SK-N-SH (cell line): ENCODE results near the gene ETFA. TPM values are rescaled to one million over a fixed set of nuclear protein-coding genes. Genes with fewer than 3 reads are reported as not detected.

Experiments
- CTCF ChIA-PET: fragments of 300-600, 350-600 bp; formaldehyde crosslinking; extraction: SDS; loops from one replicate; lab custom pipeline; 2021; lab: Yijun Ruan, JAX
- POLR2A ChIA-PET: fragments of 350-600 bp; sonication (Branson Sonifier 250); formaldehyde crosslinking; extraction: SDS; loops from one replicate; lab custom pipeline; 2020; ENCODE audit warnings: antibody characterized with exemption, inconsistent platforms; lab: Yijun Ruan, JAX
- DNase-seq: peaks from one replicate; pipeline ENCODE4 v3.0.0; 2012
- H2AFZ ChIP-seq: fragments of 200-600 bp; sonication (generic); 2 replicates; pipeline ENCODE4 v1.8.1; 2016; ENCODE audit warnings: antibody characterized with exemption, mild to moderate bottlenecking, low read depth
- H3F3A ChIP-seq: fragments of 200-600 bp; sonication (generic); replicated peaks from 2 replicates; pipeline ENCODE3; 2016; ENCODE audit warnings: antibody characterized with exemption, mild to moderate bottlenecking; ENCODE audit not compliant: insufficient read depth
- H3K27ac ChIP-seq, 2 experiments: fragments of 200-500 bp in 1 of 2; fragments of 200-600 bp in 1 of 2; sonication (Bioruptor generic) in 1 of 2; sonication (generic), shearing (Covaris generic) in 1 of 2; 2 replicates each; pipeline versions ENCODE4 v1.5.1 to v1.6.1; 2014 to 2016; ENCODE audit warnings: low read depth in 2 of 2, inconsistent platforms in 1 of 2, low read length in 1 of 2, mild to moderate bottlenecking in 1 of 2, mixed read lengths in 1 of 2
- H3K27me3 ChIP-seq: fragments of 200-600 bp; sonication (generic), shearing (Covaris generic); 2 replicates; pipeline ENCODE4 v1.6.1; 2016; ENCODE audit warnings: mixed run types; ENCODE audit not compliant: insufficient read depth
- H3K36me3 ChIP-seq, 2 experiments: fragments of 200-500 bp in 1 of 2; fragments of 200-600 bp in 1 of 2; sonication (Bioruptor generic) in 1 of 2; sonication (generic) in 1 of 2; replicated peaks in 1 of 2; 2 replicates each; pipeline versions ENCODE3 to v1.5.1; 2014 to 2016; ENCODE audit warnings: low read length in 1 of 2, mild to moderate bottlenecking in 1 of 2; ENCODE audit not compliant: insufficient read depth in 2 of 2, control insufficient read depth in 1 of 2
- H3K4me1 ChIP-seq, 2 experiments: fragments of 200-500 bp in 1 of 2; fragments of 200-600 bp in 1 of 2; sonication (Bioruptor generic) in 1 of 2; sonication (generic), shearing (Covaris generic) in 1 of 2; 2 replicates each; pipeline versions ENCODE4 v1.5.1 to v1.6.1; 2014 to 2016; ENCODE audit warnings: low read depth in 1 of 2, low read length in 1 of 2, mixed run types in 1 of 2; ENCODE audit not compliant: insufficient read depth in 2 of 2, control insufficient read depth in 1 of 2
- H3K4me2 ChIP-seq: fragments of 200-600 bp; sonication (generic), shearing (Covaris generic); 2 replicates; pipeline ENCODE4 v1.6.1; 2017; ENCODE audit warnings: mixed run types
- H3K4me3 ChIP-seq, 2 experiments: fragments of 200-500 bp in 1 of 2; fragments of 200-600 bp in 1 of 2; sonication (Bioruptor generic) in 1 of 2; sonication (generic), shearing (Covaris generic) in 1 of 2; 2 replicates each; pipeline versions ENCODE4 v1.5.1 to v1.8.1; 2014 to 2016; ENCODE audit warnings: low read depth in 2 of 2, inconsistent platforms in 1 of 2, low read length in 1 of 2, mild to moderate bottlenecking in 1 of 2, mixed read lengths in 1 of 2, moderate library complexity in 1 of 2
- H3K79me2 ChIP-seq: fragments of 200-600 bp; sonication (generic); 2 replicates; pipeline ENCODE4 v1.8.1; 2017; ENCODE audit warnings: mild to moderate bottlenecking; ENCODE audit not compliant: insufficient read depth
- H3K9ac ChIP-seq: fragments of 200-600 bp; sonication (generic); 2 replicates; pipeline ENCODE4 v1.6.1; 2017; ENCODE audit warnings: mixed run types
- H3K9me2 ChIP-seq: fragments of 200-600 bp; sonication (generic); 2 replicates; pipeline ENCODE4 v1.6.1; 2017; ENCODE audit warnings: mixed run types
- H3K9me3 ChIP-seq: fragments of 200-600 bp; sonication (generic); 2 replicates; pipeline ENCODE4 v1.6.1; 2017; ENCODE audit warnings: mixed run types, mild to moderate bottlenecking, moderate library complexity
- H4K20me1 ChIP-seq: fragments of 200-600 bp; sonication (generic); 2 replicates; pipeline ENCODE4 v1.6.1; 2017; ENCODE audit warnings: mild to moderate bottlenecking, mixed run types; ENCODE audit not compliant: insufficient read depth
- CHD2 ChIP-seq: fragments of 150-350 bp; IDR thresholded peaks from 2 replicates; pipeline ENCODE4 v1.6.1; 2018; ENCODE audit warnings: low read length; ENCODE audit not compliant: partially characterized antibody
- FOSL2 ChIP-seq: IDR thresholded peaks from 2 replicates; pipeline ENCODE4 v1.4.0; 2012; ENCODE audit warnings: low read depth, mild to moderate bottlenecking, moderate library complexity, borderline replicate concordance
- FOXJ3 ChIP-seq: sonication (generic); formaldehyde crosslinking; IDR thresholded peaks from 2 replicates; pipeline ENCODE4 v1.5.1; 2020; ENCODE audit warnings: mild to moderate bottlenecking, missing genetic modification reagents
- FOXM1 ChIP-seq: IDR thresholded peaks from 2 replicates; pipeline ENCODE4 v1.4.0; 2012; ENCODE audit warnings: low read depth, mild to moderate bottlenecking
- GATA2 ChIP-seq: sonication (generic); formaldehyde crosslinking; IDR thresholded peaks from 2 replicates; pipeline ENCODE4 v1.5.0; 2020; ENCODE audit warnings: mild to moderate bottlenecking, missing genetic modification reagents
- RFX5 ChIP-seq: IDR thresholded peaks from 2 replicates; pipeline ENCODE4 v1.6.1; 2012; ENCODE audit warnings: mild to moderate bottlenecking, improper control_type of control experiment, low read length
- SMC3 ChIP-seq: IDR thresholded peaks from 2 replicates; pipeline ENCODE4 v1.6.1; 2012; ENCODE audit warnings: low read depth, low read length, improper control_type of control experiment
- TAF1 ChIP-seq: IDR thresholded peaks from 2 replicates; pipeline ENCODE4 v1.6.1; 2012; ENCODE audit warnings: low read depth, mild to moderate bottlenecking, low read length, moderate library complexity, borderline replicate concordance
- TCF12 ChIP-seq: IDR thresholded peaks from 2 replicates; pipeline ENCODE4 v1.4.0; 2012
- TEAD4 ChIP-seq: IDR thresholded peaks from 2 replicates; pipeline ENCODE4 v1.4.0; 2012; ENCODE audit warnings: mild to moderate bottlenecking, borderline replicate concordance; ENCODE audit not compliant: insufficient read depth
- WGBS: methylation state at CpG from one replicate; pipeline ENCODE4 v1.1.6; 2017; ENCODE audit warnings: low lambda C conversion rate; 5-methylcytosine and 5-hydroxymethylcytosine counted together
- polyA plus RNA-seq, 3 experiments: library from polyadenylated mRNA; depleted of rRNA; stranded (reverse); fragments of >200 nt; gene quantifications; 2 replicates each; pipeline ENCODE4 v1.2.3, GENCODE V29; 2012
- TF ChIP-seq, protein P1 (sequence below): IDR thresholded peaks from 2 replicates; pipeline ENCODE4; 2012
- TF ChIP-seq, protein P2 (sequence below): IDR thresholded peaks from 2 replicates; pipeline ENCODE4 v1.4.0; 2012; ENCODE audit warnings: low read depth, borderline replicate concordance
- TF ChIP-seq, protein P3 (sequence below): fragments of 200-600 bp; sonication (generic); IDR thresholded peaks from 2 replicates; pipeline ENCODE4 v1.6.1; 2017; ENCODE audit warnings: antibody characterized with exemption, mild to moderate bottlenecking, moderate library complexity
- TF ChIP-seq, protein P4 (sequence below): IDR thresholded peaks from 2 replicates; pipeline ENCODE4 v1.4.0; 2012; ENCODE audit warnings: low read depth
- TF ChIP-seq, protein P5 (sequence below): fragments of 150-350 bp; IDR thresholded peaks from 2 replicates; pipeline ENCODE4 v1.6.1; 2017; ENCODE audit warnings: antibody characterized with exemption, low read length, low read depth, borderline replicate concordance

ETFA gene
- polyA plus RNA-seq, 1 of the 3 experiments (the other 2 are of a cell fraction), result 122 TPM

DNA sequence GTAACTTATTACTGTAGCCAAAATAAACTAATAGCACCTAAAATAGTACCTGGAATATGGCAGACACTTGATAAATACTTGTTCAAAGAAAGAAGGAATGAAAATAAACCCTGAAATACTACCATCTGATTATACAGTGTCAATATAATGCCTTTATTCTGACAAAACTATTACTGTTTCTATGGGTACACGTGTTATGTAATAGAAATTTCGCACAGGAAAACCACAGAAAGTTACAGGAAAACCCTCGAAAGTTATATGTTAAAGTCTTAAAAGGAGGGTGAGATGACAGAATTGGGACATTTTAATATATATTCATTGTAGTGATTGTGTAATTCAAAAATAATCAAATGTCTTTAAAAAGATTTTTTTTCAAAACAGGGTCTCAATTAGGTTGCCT is 28.8 kb downstream of the ETFA start (continued):
- TF ChIP-seq, protein P1, sequence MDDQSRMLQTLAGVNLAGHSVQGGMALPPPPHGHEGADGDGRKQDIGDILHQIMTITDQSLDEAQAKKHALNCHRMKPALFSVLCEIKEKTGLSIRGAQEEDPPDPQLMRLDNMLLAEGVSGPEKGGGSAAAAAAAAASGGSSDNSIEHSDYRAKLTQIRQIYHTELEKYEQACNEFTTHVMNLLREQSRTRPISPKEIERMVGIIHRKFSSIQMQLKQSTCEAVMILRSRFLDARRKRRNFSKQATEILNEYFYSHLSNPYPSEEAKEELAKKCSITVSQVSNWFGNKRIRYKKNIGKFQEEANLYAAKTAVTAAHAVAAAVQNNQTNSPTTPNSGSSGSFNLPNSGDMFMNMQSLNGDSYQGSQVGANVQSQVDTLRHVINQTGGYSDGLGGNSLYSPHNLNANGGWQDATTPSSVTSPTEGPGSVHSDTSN, result no peak
- TF ChIP-seq GATA2 (CRISPR knock-in tag), result no peak

DNA sequence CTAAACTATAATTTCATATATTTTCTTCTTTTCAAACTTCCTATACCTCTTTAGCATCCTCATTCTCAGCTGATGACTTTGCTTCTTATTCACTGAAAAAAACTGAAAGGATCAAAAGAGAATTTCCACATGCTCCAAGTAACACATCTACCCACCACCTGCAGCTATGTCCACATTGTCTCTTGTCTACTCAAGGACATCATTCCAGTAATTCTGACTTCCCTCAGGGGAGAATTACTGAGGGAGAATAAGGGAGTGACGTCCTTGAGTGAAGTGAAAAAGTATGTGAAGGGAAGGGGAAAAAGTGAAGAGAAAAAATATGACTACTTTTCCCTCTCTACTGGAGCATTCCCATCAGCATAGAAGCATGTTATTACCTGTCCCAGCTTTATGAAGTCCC is 32.6 kb downstream of the ETFA start:
- Histone ChIP-seq H3K36me3 (peaks cover 26 to 50% of the 10 kb centered on the region in 2 experiments), H3K9me3 (no peaks in the 10 kb centered on the region)
- DNase-seq, result no peak

DNA sequence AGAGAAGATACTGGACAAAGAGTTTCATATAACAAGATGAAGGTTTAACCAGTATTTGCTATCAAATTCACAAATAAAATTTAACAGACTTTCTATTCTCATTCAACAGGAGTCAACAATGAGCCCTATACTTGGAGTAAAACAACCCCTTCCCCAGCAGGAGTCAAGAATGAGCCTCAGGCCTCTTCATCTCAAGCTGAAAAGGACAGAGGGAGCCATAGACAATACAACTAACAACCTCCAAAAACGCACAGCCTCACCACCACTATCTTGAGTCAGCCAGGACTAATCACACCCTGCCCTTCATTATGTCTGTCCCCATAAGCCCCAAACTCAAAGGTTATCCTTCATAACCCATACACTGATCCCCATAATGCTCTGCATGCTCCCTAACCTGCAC is 36.4 kb downstream of the ETFA start:
- 100% methylated on average over 1 of the region's 1 CpG for WGBS
- TF ChIP-seq TAF1, result no peak
- no peak for TF ChIP-seq FOSL2
- TF ChIP-seq GATA2 (CRISPR knock-in tag), result no peak
- no peak for TF ChIP-seq SMC3
- no peak for TF ChIP-seq TEAD4
- no peak for TF ChIP-seq RFX5
- TF ChIP-seq CHD2, result no peak
- no peak for TF ChIP-seq TCF12
- TF ChIP-seq FOXM1, result no peak
- no peak for TF ChIP-seq FOXJ3 (CRISPR knock-in tag)
- TF ChIP-seq, protein P2, sequence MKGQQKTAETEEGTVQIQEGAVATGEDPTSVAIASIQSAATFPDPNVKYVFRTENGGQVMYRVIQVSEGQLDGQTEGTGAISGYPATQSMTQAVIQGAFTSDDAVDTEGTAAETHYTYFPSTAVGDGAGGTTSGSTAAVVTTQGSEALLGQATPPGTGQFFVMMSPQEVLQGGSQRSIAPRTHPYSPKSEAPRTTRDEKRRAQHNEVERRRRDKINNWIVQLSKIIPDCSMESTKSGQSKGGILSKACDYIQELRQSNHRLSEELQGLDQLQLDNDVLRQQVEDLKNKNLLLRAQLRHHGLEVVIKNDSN, result no peak
- TF ChIP-seq, protein P3, sequence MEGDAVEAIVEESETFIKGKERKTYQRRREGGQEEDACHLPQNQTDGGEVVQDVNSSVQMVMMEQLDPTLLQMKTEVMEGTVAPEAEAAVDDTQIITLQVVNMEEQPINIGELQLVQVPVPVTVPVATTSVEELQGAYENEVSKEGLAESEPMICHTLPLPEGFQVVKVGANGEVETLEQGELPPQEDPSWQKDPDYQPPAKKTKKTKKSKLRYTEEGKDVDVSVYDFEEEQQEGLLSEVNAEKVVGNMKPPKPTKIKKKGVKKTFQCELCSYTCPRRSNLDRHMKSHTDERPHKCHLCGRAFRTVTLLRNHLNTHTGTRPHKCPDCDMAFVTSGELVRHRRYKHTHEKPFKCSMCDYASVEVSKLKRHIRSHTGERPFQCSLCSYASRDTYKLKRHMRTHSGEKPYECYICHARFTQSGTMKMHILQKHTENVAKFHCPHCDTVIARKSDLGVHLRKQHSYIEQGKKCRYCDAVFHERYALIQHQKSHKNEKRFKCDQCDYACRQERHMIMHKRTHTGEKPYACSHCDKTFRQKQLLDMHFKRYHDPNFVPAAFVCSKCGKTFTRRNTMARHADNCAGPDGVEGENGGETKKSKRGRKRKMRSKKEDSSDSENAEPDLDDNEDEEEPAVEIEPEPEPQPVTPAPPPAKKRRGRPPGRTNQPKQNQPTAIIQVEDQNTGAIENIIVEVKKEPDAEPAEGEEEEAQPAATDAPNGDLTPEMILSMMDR, result no peak
- TF ChIP-seq, protein P4, sequence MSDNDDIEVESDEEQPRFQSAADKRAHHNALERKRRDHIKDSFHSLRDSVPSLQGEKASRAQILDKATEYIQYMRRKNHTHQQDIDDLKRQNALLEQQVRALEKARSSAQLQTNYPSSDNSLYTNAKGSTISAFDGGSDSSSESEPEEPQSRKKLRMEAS, result no peak
- TF ChIP-seq, protein P5, sequence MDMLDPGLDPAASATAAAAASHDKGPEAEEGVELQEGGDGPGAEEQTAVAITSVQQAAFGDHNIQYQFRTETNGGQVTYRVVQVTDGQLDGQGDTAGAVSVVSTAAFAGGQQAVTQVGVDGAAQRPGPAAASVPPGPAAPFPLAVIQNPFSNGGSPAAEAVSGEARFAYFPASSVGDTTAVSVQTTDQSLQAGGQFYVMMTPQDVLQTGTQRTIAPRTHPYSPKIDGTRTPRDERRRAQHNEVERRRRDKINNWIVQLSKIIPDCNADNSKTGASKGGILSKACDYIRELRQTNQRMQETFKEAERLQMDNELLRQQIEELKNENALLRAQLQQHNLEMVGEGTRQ, result no peak
- no peak overlapping the region for H3K4me2 ChIP-seq
- peaks cover 33 to 67% of the 10 kb centered on the region in 2 experiments for H3K36me3 ChIP-seq
- POLR2A ChIA-PET, result no interaction called here
- CTCF ChIA-PET, result interaction anchor here (0.7 to 1.3 kb wide), 3 partner anchors 39 to 84 kb away, joined by 3 to 4 read pairs (median 4); no protein-coding TSS in a partner anchor
- no peaks in the 10 kb centered on the region for H4K20me1 ChIP-seq
- DNase-seq, result no peak
- no peaks in the 10 kb centered on the region for H3F3A ChIP-seq
- no peaks in the 10 kb centered on the region for H3K4me1 ChIP-seq
- H3K9me3 ChIP-seq, result no peaks in the 10 kb centered on the region
- no peak overlapping the region for H3K27ac ChIP-seq
- no peak overlapping the region for H3K4me3 ChIP-seq
- H2AFZ ChIP-seq, result no peak overlapping the region
- no peaks in the 10 kb centered on the region; the same call in 1 of the 2 replicates for H3K79me2 ChIP-seq
- H3K9ac ChIP-seq, result no peak overlapping the region
- H3K27me3 ChIP-seq, result no peaks in the 10 kb centered on the region
- no peaks in the 10 kb centered on the region for H3K9me2 ChIP-seq

More for the DNA sequence above, 32.6 kb downstream of the ETFA start:
- 100% methylated on average over 1 of the region's 1 CpG for WGBS
- Histone ChIP-seq H3F3A (no peaks in the 10 kb centered on the region), H3K4me1 (no peaks in the 10 kb centered on the region), H3K9me2 (no peaks in the 10 kb centered on the region), H3K27ac (no peak overlapping the region), H3K79me2 (no peaks in the 10 kb centered on the region), H3K4me3 (no peak overlapping the region), H2AFZ (no peak overlapping the region), H3K9ac (no peak overlapping the region), H3K27me3 (no peaks in the 10 kb centered on the region), H4K20me1 (no peaks in the 10 kb centered on the region), H3K4me2 (no peak overlapping the region)
- CTCF ChIA-PET, result interaction anchor here (0.7 to 1.7 kb wide), 2 partner anchors 43 to 78 kb away, joined by 3 to 7 read pairs; no protein-coding TSS in a partner anchor
- POLR2A ChIA-PET, result no interaction called here
- no peak for TF ChIP-seq TCF12
